ENCODE data around the gene ADGRD1.
"Not testable (repeated sequence)": the region's sequence is repeated elsewhere in the genome, so short reads cannot be mapped to it uniquely, and the experiment has no call there.

Gene ADGRD1

GRCh38 chr12:131071950-131072349 is 118.2 kb downstream of the ADGRD1 start:
- 95% methylated on average over 7 of the region's 12 CpGs for WGBS
- not testable (repeated sequence) for H3K36me3 ChIP-seq (ENCODE audit: insufficient read depth, low read length); H3K27me3 ChIP-seq (ENCODE audit: insufficient read depth, low read length); H3K27ac ChIP-seq (ENCODE audit: low read depth, low read length); H3K4me3 ChIP-seq (ENCODE audit: low read length); H3K9ac ChIP-seq (ENCODE audit: low read depth, low read length); H3K9me3 ChIP-seq (ENCODE audit: insufficient read depth, low read depth, low read length); H3K4me1 ChIP-seq (ENCODE audit: insufficient read depth, low read length)

DNA sequence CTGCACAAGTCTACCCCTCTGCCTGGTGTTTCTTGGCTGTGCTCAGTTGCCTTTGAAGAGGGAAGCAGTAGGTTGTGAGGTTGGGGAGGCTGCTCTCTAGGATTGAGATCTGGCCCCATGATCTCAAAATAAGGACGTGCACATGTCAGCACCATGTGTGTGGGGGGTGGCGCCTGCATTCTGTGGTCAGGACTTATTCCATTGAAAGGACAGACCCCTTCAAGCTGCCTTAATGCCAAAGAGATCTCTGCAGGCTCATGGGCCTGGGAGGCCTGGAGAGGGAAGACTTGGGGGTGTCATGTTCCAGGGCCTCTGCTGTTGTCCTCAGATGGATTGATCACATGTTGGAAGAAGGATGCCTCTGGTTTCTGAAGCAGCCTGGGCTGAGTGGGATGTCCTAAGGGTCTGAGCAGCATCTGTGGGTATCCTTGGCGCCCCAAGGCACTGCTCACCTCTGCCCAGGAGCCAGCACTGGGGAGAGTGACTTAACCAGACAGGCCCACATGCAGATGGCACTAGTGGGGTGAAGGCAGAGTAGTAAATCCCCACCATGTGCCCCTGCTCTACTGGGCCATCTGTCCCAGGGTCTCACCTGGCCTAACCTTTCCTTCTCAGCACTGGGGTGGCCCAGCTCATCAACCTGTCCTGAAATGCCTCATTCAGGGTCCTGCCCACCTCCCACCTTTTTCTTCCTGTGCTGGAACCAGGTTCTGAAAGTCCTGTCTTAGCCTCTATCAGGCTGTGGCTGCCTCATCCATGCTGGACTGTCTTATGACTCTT is 118.9 kb downstream of the ADGRD1 start:
- no peaks in the 10 kb centered on the region for H3K4me1 ChIP-seq (ENCODE audit: insufficient read depth, low read length)
- H3K27ac ChIP-seq (ENCODE audit: low read depth, low read length) = no peak overlapping the region
- no peak overlapping the region for H3K9ac ChIP-seq (ENCODE audit: low read depth, low read length)
- WGBS = 95% methylated on average over 3 of the region's 3 CpGs
- no peak overlapping the region for H3K4me3 ChIP-seq (ENCODE audit: low read length)
- H3K9me3 ChIP-seq (ENCODE audit: insufficient read depth, low read depth, low read length) = 0 out of 2 replicates have a peak, but pooled peaks cover 3% of the 10 kb centered on the region
- H3K27me3 ChIP-seq (ENCODE audit: insufficient read depth, low read length) = no peaks in the 10 kb centered on the region
- no peaks in the 10 kb centered on the region for H3K36me3 ChIP-seq (ENCODE audit: insufficient read depth, low read length)

- Histone ChIP-seq H3K9me3 (ENCODE audit: insufficient read depth, low read depth, low read length) (0 out of 2 replicates have a peak, but pooled peaks cover 3% of the 10 kb centered on the region), H3K27me3 (ENCODE audit: insufficient read depth, low read length) (no peaks in the 10 kb centered on the region)
- 83% methylated on average over 16 of the region's 18 CpGs for WGBS
Observed at GRCh38 chr12:131074221-131075083, 120.7 kb downstream of the ADGRD1 start.

GRCh38 chr12:131075194-131075593 is 121.5 kb downstream of the ADGRD1 start:
- Histone ChIP-seq H3K9me3 (ENCODE audit: insufficient read depth, low read depth, low read length) (0 out of 2 replicates have a peak, but pooled peaks cover 3% of the 10 kb centered on the region), H3K4me1 (ENCODE audit: insufficient read depth, low read length) (no peaks in the 10 kb centered on the region), H3K27ac (ENCODE audit: low read depth, low read length) (no peak overlapping the region), H3K9ac (ENCODE audit: low read depth, low read length) (no peak overlapping the region), H3K27me3 (ENCODE audit: insufficient read depth, low read length) (no peaks in the 10 kb centered on the region), H3K36me3 (ENCODE audit: insufficient read depth, low read length) (no peaks in the 10 kb centered on the region), H3K4me3 (ENCODE audit: low read length) (no peak overlapping the region)
- 92% methylated on average over 6 of the region's 6 CpGs for WGBS

More at GRCh38 chr12:131074221-131075083, 120.7 kb downstream of the ADGRD1 start:
- Histone ChIP-seq H3K36me3 (ENCODE audit: insufficient read depth, low read length) (no peaks in the 10 kb centered on the region), H3K4me1 (ENCODE audit: insufficient read depth, low read length) (no peaks in the 10 kb centered on the region), H3K9ac (ENCODE audit: low read depth, low read length) (no peak overlapping the region), H3K27ac (ENCODE audit: low read depth, low read length) (no peak overlapping the region), H3K4me3 (ENCODE audit: low read length) (no peak overlapping the region)

GRCh38 chr12:131075611-131076010 is 121.9 kb downstream of the ADGRD1 start:
- no peaks in the 10 kb centered on the region for H3K4me1 ChIP-seq (ENCODE audit: insufficient read depth, low read length)
- H3K9ac ChIP-seq (ENCODE audit: low read depth, low read length) = no peak overlapping the region
- no peaks in the 10 kb centered on the region for H3K36me3 ChIP-seq (ENCODE audit: insufficient read depth, low read length)
- H3K27ac ChIP-seq (ENCODE audit: low read depth, low read length) = no peak overlapping the region
- 0 out of 2 replicates have a peak, but pooled peaks cover 5% of the 10 kb centered on the region for H3K9me3 ChIP-seq (ENCODE audit: insufficient read depth, low read depth, low read length)
- H3K27me3 ChIP-seq (ENCODE audit: insufficient read depth, low read length) = no peaks in the 10 kb centered on the region
- no peak overlapping the region for H3K4me3 ChIP-seq (ENCODE audit: low read length)
- 86% methylated on average over 8 of the region's 8 CpGs for WGBS

- no peaks in the 10 kb centered on the region for H3K4me1 ChIP-seq (ENCODE audit: insufficient read depth, low read length)
- WGBS = 94% methylated on average over 3 of the region's 3 CpGs
- no peaks in the 10 kb centered on the region for H3K36me3 ChIP-seq (ENCODE audit: insufficient read depth, low read length)
- H3K9me3 ChIP-seq (ENCODE audit: insufficient read depth, low read depth, low read length) = 0 out of 2 replicates have a peak, but pooled peaks cover 2% of the 10 kb centered on the region
- no peaks in the 10 kb centered on the region for H3K27me3 ChIP-seq (ENCODE audit: insufficient read depth, low read length)
- no peak overlapping the region for H3K4me3 ChIP-seq (ENCODE audit: low read length)
- H3K9ac ChIP-seq (ENCODE audit: low read depth, low read length) = no peak overlapping the region
- H3K27ac ChIP-seq (ENCODE audit: low read depth, low read length) = no peak overlapping the region
Observed at GRCh38 chr12:131076296-131076695, 122.6 kb downstream of the ADGRD1 start.

- no peak overlapping the region for H3K27ac ChIP-seq (ENCODE audit: low read depth, low read length)
- WGBS = 85% methylated on average over 25 of the region's 25 CpGs
- H3K9ac ChIP-seq (ENCODE audit: low read depth, low read length) = no peak overlapping the region
- H3K27me3 ChIP-seq (ENCODE audit: insufficient read depth, low read length) = no peaks in the 10 kb centered on the region
- no peaks in the 10 kb centered on the region for H3K36me3 ChIP-seq (ENCODE audit: insufficient read depth, low read length)
- 0 out of 2 replicates have a peak, but pooled peaks cover 2% of the 10 kb centered on the region for H3K9me3 ChIP-seq (ENCODE audit: insufficient read depth, low read depth, low read length)
- no peaks in the 10 kb centered on the region for H3K4me1 ChIP-seq (ENCODE audit: insufficient read depth, low read length)
- no peak overlapping the region for H3K4me3 ChIP-seq (ENCODE audit: low read length)
Observed at GRCh38 chr12:131076791-131077747, 123.4 kb downstream of the ADGRD1 start.

GRCh38 chr12:131077931-131078391 is 124.3 kb downstream of the ADGRD1 start:
- H3K36me3 ChIP-seq (ENCODE audit: insufficient read depth, low read length) = no peaks in the 10 kb centered on the region
- H3K27ac ChIP-seq (ENCODE audit: low read depth, low read length) = no peak overlapping the region
- no peaks in the 10 kb centered on the region for H3K27me3 ChIP-seq (ENCODE audit: insufficient read depth, low read length)
- no peak overlapping the region for H3K4me3 ChIP-seq (ENCODE audit: low read length)
- WGBS = 83% methylated on average over 11 of the region's 11 CpGs
- H3K9me3 ChIP-seq (ENCODE audit: insufficient read depth, low read depth, low read length) = 0 out of 2 replicates have a peak, but pooled peaks cover 2% of the 10 kb centered on the region
- H3K9ac ChIP-seq (ENCODE audit: low read depth, low read length) = no peak overlapping the region
- no peaks in the 10 kb centered on the region for H3K4me1 ChIP-seq (ENCODE audit: insufficient read depth, low read length)

GRCh38 chr12:131082290-131083194 is 128.8 kb downstream of the ADGRD1 start:
- Histone ChIP-seq H3K4me1 (ENCODE audit: insufficient read depth, low read length) (no peaks in the 10 kb centered on the region), H3K36me3 (ENCODE audit: insufficient read depth, low read length) (no peaks in the 10 kb centered on the region), H3K4me3 (ENCODE audit: low read length) (no peak overlapping the region), H3K9me3 (ENCODE audit: insufficient read depth, low read depth, low read length) (0 out of 2 replicates have a peak, but pooled peaks cover 2% of the 10 kb centered on the region), H3K9ac (ENCODE audit: low read depth, low read length) (no peak overlapping the region), H3K27ac (ENCODE audit: low read depth, low read length) (no peak overlapping the region), H3K27me3 (ENCODE audit: insufficient read depth, low read length) (no peaks in the 10 kb centered on the region)
- WGBS = 94% methylated on average over 23 of the region's 23 CpGs
